ENCODE measurements around the gene SLC26A8.

- no peak for TF ChIP-seq POLR2A (IDR thresholded peaks at IDR 0.05; ENCODE audit: low read depth, low read length)
- TF ChIP-seq POLR2AphosphoS5 (IDR thresholded peaks at IDR 0.05; ENCODE audit: low read depth, low read length), result no peak
Observed at GRCh38 chr6:36015666-36016065, 8.8 kb downstream of the SLC26A8 start.
